ENCODE data around the gene BBS1. TPM values are rescaled to one million over a fixed set of nuclear protein-coding genes. Genes with fewer than 3 reads are reported as not detected.

Gene BBS1
- total RNA-seq, 1 donor from 2014 or later: 18.8 TPM

- Histone ChIP-seq H3K4me3 (ENCODE audit: insufficient read depth, low read depth, low read length) (no peak overlapping the region), H3K36me3 (ENCODE audit: insufficient read depth, low read length) (no peaks in the 10 kb centered on the region), H3K27ac (ENCODE audit: low read depth, low read length) (no peak overlapping the region), H3K9me3 (ENCODE audit: insufficient read depth, low read depth, low read length) (no peaks in the 10 kb centered on the region), H4K20me1 (ENCODE audit: insufficient read depth, low read length) (peaks cover 17% of the 10 kb centered on the region), H2AFZ (ENCODE audit: low read depth, low read length) (no peak overlapping the region), H3K27me3 (ENCODE audit: insufficient read depth, low read length) (no peaks in the 10 kb centered on the region), H3K9ac (ENCODE audit: low read length) (no peak overlapping the region), H3K4me1 (ENCODE audit: insufficient read depth, low read length) (peaks cover 11% of the 10 kb centered on the region), H3K79me2 (ENCODE audit: insufficient read depth, low read length) (peaks cover 21% of the 10 kb centered on the region), H3K4me2 (ENCODE audit: low read length) (no peak overlapping the region)
- no peaks in the 10 kb centered on the region for H3K27me3 Mint-ChIP-seq (ENCODE audit: low read depth, unreplicated experiment)
- TF ChIP-seq EZH2 (IDR thresholded peaks at IDR 0.05; ENCODE audit: insufficient read depth, low read length): no peak
- TF ChIP-seq, protein P1, sequence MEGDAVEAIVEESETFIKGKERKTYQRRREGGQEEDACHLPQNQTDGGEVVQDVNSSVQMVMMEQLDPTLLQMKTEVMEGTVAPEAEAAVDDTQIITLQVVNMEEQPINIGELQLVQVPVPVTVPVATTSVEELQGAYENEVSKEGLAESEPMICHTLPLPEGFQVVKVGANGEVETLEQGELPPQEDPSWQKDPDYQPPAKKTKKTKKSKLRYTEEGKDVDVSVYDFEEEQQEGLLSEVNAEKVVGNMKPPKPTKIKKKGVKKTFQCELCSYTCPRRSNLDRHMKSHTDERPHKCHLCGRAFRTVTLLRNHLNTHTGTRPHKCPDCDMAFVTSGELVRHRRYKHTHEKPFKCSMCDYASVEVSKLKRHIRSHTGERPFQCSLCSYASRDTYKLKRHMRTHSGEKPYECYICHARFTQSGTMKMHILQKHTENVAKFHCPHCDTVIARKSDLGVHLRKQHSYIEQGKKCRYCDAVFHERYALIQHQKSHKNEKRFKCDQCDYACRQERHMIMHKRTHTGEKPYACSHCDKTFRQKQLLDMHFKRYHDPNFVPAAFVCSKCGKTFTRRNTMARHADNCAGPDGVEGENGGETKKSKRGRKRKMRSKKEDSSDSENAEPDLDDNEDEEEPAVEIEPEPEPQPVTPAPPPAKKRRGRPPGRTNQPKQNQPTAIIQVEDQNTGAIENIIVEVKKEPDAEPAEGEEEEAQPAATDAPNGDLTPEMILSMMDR (IDR thresholded peaks at IDR 0.05; ENCODE audit: insufficient read depth, low read depth, low read length): no peak
- no peak overlapping the region for H3K27ac Mint-ChIP-seq (ENCODE audit: unreplicated experiment)
- DNase-seq (ENCODE audit: low read depth) (no peak), FAIRE-seq (no peak)
- no peaks in the 10 kb centered on the region for H3K9me3 Mint-ChIP-seq (ENCODE audit: unreplicated experiment)
- H3K4me1 Mint-ChIP-seq (ENCODE audit: low read depth, unreplicated experiment): peaks cover 5% of the 10 kb centered on the region
- peaks cover 9% of the 10 kb centered on the region for H3K36me3 Mint-ChIP-seq (ENCODE audit: low read depth, unreplicated experiment)
- no peak overlapping the region for H3K4me3 Mint-ChIP-seq (ENCODE audit: unreplicated experiment)
Measured at GRCh38 chr11:66476841-66477251, 33.6 kb upstream of the BBS1 start.

GRCh38 chr11:66477263-66478201 is 32.9 kb upstream of the BBS1 start:
- peaks cover 17% of the 10 kb centered on the region for H4K20me1 ChIP-seq (ENCODE audit: insufficient read depth, low read length)
- TF ChIP-seq EZH2 (IDR thresholded peaks at IDR 0.05; ENCODE audit: insufficient read depth, low read length): no peak
- TF ChIP-seq, protein P1 (IDR thresholded peaks at IDR 0.05; ENCODE audit: insufficient read depth, low read depth, low read length): no peak
- H3K4me3 Mint-ChIP-seq (ENCODE audit: unreplicated experiment): no peak overlapping the region
- no peak for FAIRE-seq
- no peak for DNase-seq (ENCODE audit: low read depth)
- no peaks in the 10 kb centered on the region for H3K36me3 ChIP-seq (ENCODE audit: insufficient read depth, low read length)
- H3K27ac ChIP-seq (ENCODE audit: low read depth, low read length): no peak overlapping the region
- no peaks in the 10 kb centered on the region for H3K27me3 ChIP-seq (ENCODE audit: insufficient read depth, low read length)
- H3K4me3 ChIP-seq (ENCODE audit: insufficient read depth, low read depth, low read length): no peak overlapping the region
- H3K9me3 ChIP-seq (ENCODE audit: insufficient read depth, low read depth, low read length): no peaks in the 10 kb centered on the region
- H3K9me3 Mint-ChIP-seq (ENCODE audit: unreplicated experiment): no peaks in the 10 kb centered on the region
- H3K27me3 Mint-ChIP-seq (ENCODE audit: low read depth, unreplicated experiment): no peaks in the 10 kb centered on the region
- no peak overlapping the region for H2AFZ ChIP-seq (ENCODE audit: low read depth, low read length)
- H3K79me2 ChIP-seq (ENCODE audit: insufficient read depth, low read length): peaks cover 21% of the 10 kb centered on the region
- no peak overlapping the region for H3K27ac Mint-ChIP-seq (ENCODE audit: unreplicated experiment)
- H3K4me1 ChIP-seq (ENCODE audit: insufficient read depth, low read length): peaks cover 11% of the 10 kb centered on the region
- H3K9ac ChIP-seq (ENCODE audit: low read length): no peak overlapping the region
- no peak overlapping the region for H3K4me2 ChIP-seq (ENCODE audit: low read length)
- peaks cover 9% of the 10 kb centered on the region for H3K36me3 Mint-ChIP-seq (ENCODE audit: low read depth, unreplicated experiment)
- H3K4me1 Mint-ChIP-seq (ENCODE audit: low read depth, unreplicated experiment): peaks cover 5% of the 10 kb centered on the region

All from astrocyte (in vitro differentiated cells and primary cell).